T-helper 1 cell treated with Interleukin-12 subunit alpha and Interleukin-12 subunit beta and Interleukin-4 antibody, amounts not matched to agents 30 ng/mL and 1 ng/mL, for 36 hours (primary cell): ENCODE measurements around the gene GARIN5B. TPM values are rescaled to one million over a fixed set of nuclear protein-coding genes. Genes with fewer than 3 reads are reported as not detected.
"Not testable (repeated sequence)": the region's sequence is repeated elsewhere in the genome, so short reads cannot be mapped to it uniquely, and the experiment has no call there.

Experiments
- intact Hi-C: fragments of 100-400 bp; cut with micrococcal nuclease; formaldehyde crosslinking; loops from one replicate; pipeline ENCODE4 v1.15.1; 2024
- total RNA-seq: library from RNA; stranded (reverse); gene quantifications from 2 replicates; pipeline ENCODE4 v1.2.3, GENCODE V29; 2022

The GARIN5B gene
- not detected in 2 replicates for total RNA-seq

DNA sequence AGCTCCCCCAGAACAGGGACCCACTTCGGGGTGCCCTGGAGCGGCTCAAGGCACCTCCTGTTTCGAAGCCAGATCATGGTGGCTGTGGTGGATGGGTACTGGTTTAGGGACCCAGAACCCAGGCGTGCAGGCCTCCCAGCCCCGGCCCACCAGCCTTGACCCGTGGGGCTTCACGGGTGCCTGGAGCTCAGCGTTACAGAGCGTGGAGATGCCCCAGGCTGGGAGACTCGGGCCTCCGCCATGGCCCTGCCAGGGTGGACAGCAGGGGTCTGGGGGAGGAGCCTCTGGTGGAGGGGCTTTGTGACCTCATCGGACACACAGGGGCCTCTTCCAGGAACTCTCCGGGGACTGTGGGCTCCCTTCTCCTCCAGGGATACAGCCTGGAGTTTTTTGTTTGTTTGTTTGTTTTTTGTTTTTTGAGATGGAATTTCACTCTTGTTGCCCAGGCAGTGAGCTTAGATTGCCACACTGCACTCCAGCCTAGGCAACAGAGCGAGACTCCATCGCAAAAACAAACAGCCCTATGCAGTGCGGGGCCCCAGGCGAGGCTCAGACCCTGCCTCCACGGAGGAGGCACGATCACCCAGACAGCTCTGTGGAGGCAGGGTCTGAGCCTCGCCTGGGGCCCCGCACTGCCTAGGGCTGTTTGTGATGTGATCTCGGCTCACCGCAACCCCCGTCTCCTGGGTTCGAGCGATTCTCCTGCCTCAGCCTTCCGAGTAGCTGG is at the start of gene GARIN5B:
TSS of gene GARIN5B (minus strand) at position 271 of the 727 bp plus-strand sequence. CDS start at position 77, 194 bp downstream.
- intact Hi-C loops = no loop called here

DNA sequence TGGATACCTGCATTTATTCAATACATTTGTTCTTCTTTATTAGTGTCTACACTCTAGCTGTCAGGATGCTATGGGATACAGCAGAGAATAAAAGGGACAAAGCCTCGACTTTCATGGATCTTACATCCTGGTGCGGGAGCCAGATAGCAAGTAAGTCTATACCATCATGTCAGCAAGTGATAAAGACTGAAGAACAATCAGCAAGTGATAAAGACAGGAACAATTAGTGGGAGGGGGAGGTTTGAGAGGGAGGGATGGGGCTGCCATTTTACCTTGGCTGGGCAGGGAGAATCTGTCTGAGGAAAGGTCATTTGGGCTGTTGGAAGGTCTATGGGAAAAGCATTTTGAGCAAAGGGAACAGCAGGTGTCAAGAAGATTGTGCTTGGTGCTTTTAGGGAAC is 47.1 kb upstream of the GARIN5B start:
- intact Hi-C loops = no loop called here

GRCh38 chr19:55409179-55409578 is 46.1 kb upstream of the GARIN5B start:
- intact Hi-C loops = not testable (repeated sequence)

GRCh38 chr19:55408533-55408872 is 45.4 kb upstream of the GARIN5B start:
- intact Hi-C loops = loop anchor here (1.0 kb wide), 14 partner anchors 23 to 1271 kb away; partner anchors contain the start of genes CNOT3, COX6B2, HSPBP1 and ISOC2

DNA sequence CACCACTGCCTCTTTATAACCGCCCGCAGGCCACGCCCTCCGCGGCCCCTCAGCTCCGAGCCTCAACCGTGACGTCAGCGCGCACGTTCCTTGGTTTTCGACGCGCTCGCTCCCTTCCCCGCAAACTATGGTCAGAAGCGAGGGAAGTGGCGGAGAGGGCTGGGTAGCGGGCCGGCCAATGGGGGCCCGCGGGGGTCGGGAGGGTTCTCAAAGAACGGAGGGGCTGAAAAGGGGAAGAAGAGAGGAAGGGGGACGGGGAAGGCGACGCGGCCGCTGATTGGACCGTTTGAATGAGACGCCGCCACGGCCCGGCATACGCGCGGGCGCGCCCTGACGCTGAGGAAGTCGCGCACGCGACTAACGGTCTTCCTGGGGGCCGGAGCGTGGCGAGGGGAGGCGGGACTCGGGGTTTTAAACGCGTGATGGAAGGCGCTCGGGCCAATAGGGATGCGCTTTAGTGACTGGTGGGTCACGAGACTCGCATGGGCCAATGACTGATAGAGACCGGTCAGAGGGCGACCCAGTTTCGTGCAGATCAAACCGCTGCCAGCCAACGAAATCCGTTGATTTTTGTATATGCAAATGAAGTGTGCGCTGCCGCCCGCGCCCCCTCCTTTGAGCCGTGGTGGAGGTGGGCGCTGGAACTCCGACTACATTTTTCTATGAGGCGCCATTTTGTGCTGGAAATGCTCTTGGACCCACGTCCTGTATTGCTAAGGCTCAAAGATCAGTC is 44.9 kb upstream of the GARIN5B start:
- intact Hi-C loops = loop anchor here (1.0 kb wide), 16 partner anchors 10 to 1271 kb away; partner anchors contain the start of genes CNOT3, COX6B2, FIZ1 and HSPBP1

- intact Hi-C loops = loop anchor here (1.0 kb wide), 2 partner anchors 9 to 192 kb away; partner anchors contain the start of gene FIZ1
These were observed 44.4 kb upstream of the GARIN5B start, which contains the start of gene UBE2S for GRCh38 chr19:55407550-55407799. Gene UBE2S (minus strand): TSS chr19:55407788. CDS start chr19:55407589, 199 bp downstream.

- intact Hi-C loops = loop anchor here (1.0 kb wide), 2 partner anchors 9 to 192 kb away; partner anchors contain the start of gene FIZ1
These were observed 43.9 kb upstream of the GARIN5B start for GRCh38 chr19:55406826-55407549.

GRCh38 chr19:55406091-55406825 is 43.2 kb upstream of the GARIN5B start:
- intact Hi-C loops = no loop called here

GRCh38 chr19:55405638-55406037 is 42.6 kb upstream of the GARIN5B start:
- intact Hi-C loops = no loop called here

- intact Hi-C loops = no loop called here
These were observed 39.4 kb upstream of the GARIN5B start for GRCh38 chr19:55402509-55402908.

- intact Hi-C loops = not testable (repeated sequence)
These were observed 38.3 kb upstream of the GARIN5B start for GRCh38 chr19:55401390-55401789.

DNA sequence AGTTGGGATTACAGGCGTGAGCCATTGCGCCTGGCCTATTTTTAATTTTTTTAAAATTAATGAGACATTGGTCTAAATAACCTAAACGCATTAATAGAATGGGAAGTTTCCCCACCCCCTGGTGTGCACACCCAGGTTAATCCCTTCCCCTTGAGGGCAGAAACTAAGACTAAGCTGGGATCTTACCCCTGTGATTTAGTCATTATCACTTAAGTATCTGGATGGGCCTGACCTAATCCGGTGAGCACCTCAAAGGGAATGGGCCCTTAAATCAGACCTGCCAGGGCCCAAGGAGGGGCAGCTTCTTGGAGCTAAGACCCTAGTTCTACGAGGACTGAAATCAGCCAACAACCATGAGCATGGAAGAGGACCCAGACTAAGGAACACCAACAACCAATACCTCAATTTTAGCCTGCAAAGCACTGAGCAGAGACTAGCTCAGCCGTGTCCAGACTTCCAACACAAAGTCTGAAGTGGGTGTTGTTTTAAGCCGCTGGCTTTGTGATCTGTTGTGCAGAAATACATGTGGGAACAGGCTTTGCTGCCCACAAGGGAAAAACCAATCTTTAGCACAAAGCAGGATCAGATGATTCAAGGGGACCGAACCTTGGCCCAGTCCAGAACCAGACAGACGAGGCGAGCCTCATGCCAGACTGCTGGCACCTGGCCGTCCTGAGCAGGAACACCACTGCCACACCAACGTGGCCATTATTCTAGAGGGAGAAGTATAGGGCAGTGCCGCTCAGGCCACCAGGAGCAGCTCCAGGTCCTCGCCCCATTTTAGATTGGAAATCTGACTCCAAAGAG is 37.4 kb upstream of the GARIN5B start:
- intact Hi-C loops = no loop called here

DNA sequence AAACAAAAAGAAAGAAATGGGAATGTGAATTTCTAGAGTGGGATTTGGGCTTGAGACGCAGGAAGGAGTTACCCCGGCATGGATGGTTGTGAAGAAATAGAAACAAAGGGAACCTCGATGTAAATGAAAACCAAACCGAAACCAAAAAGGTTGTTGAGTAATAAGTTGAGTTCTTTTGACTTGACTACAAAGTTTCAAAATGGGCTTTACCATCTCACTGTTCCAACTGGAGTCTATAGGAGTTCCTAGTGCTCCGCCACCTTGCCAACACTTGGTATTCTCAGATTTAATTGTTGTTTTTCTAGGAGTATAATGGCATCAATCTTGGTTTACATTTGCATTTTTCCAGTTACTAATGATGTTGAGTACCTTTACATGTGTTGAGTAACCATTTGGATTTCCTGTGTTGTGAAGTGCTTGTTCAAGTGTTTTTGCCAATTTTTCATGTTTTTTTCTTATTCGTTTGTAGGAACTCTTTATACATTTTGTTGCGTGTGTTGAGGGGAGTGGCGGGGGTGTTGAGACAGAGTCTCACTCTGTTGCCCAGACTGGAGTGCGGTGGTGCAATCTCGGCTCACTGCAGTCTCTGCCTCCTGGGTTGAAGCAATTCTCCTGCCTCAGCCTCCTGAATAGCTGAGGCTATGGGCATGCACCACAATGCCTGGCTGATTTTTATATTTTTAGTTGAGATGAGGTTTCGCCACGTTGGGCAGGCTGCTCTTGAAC is 35.3 kb upstream of the GARIN5B start:
- intact Hi-C loops = loop anchor here (1.0 kb wide), 1 partner anchor 9 kb away; the partner anchor contains the start of gene UBE2S

DNA sequence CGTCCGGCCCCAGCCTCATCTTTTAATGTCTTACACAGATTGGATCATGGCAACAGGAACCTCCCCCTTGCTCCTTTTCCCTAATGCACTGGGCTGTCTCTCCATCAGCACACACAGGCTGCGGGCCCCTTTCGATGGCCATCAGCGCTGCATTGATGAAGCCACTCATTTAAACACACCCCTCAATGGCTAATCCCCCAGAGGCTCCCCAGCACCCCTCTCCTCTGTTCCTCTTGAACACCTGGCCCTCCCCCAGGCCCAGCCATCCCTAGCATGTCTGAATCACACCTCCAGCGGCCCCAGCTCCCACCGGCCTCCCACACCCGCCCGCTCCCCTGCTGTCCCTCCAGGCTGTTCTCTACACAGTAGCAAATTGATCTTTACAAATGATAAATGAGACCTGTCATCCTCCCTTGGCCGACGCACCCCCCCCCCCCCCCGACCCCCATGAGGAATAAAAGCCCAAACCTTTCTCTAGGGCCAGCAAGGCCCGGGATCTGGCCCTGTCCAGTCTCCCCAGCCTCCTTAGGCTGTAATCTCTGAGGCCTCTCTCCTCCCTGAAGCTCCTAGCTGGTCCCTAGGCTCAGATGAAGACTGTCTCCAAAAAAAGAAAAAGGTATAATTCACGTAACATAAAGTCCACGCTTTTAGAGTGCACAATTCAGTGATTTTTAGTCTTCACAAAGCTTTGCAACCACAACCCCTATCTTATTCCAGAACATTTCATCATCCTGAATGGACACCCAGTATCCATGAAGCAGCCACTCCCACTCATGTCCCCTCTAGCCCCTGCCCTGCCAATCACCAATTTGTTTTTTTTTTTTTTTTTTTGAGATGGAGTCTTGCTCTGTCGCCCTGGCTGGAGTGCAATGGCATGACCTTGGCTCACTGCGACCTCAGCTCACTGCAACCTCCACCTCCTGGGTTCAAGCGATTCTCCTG is 30.0 kb upstream of the GARIN5B start:
- intact Hi-C loops = no loop called here

GRCh38 chr19:55391702-55392615 is 28.9 kb upstream of the GARIN5B start:
- intact Hi-C loops = no loop called here

DNA sequence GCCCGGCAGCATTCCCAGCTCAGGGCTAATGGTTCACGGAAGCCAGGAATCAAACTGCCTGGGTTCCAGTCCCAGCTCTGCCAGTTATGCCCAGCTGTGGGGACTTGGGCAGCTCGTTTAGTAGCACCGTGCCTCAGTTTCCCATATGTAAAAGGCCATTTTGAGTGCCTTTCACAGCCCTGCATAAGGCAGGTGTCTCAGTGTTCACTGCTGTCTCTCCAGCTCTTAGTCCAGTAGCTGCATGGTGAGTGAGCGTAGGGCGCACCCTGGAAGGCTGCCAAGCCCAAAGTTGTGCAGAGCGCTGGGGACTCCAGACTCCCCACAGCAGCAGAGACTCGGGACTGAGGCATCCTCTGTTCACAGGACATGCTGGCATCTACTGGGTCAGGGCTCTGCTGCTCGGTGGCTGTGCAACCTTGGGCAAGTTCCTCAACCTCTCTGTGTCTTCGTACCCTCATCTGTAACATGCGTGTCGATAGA is 28.2 kb upstream of the GARIN5B start:
- intact Hi-C loops = no loop called here

DNA sequence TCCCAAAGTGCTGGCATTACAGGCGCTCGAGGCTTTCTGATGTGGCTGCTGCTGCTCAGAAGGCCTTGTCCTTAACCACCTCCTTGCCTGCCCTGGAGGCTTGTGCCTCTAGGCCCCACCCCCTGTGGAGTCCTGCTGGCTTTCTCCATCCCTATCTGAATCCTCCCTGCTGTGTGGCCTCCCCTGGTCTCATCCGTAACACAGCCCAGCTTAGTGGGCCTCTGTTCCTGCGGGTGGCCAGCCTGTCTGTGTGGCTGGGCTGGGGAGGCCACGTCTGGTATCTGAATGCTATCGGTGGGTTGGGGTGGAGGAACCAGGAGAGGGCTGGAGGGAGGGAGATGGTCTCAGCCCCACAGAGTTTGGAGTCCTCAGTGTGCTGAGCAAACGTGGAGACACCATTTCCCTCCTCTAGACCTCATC is 27.4 kb upstream of the GARIN5B start:
- intact Hi-C loops = no loop called here
